HepG2 (cell line): ENCODE measurements around the gene BRD3. TPM values are rescaled to one million over a fixed set of nuclear protein-coding genes. Genes with fewer than 3 reads are reported as not detected.

Experiments
- EHMT2 ChIP-seq: fragments of 200-600 bp; sonication (generic); IDR thresholded peaks from 2 replicates; pipeline ENCODE4 v1.7.0; 2017; ENCODE audit warnings: antibody characterized with exemption, low read depth, low read length, borderline replicate concordance
- GATAD2A ChIP-seq: IDR thresholded peaks from 2 replicates; pipeline ENCODE4 v1.6.1; 2016
- MED8 ChIP-seq: sonication (generic); formaldehyde crosslinking; IDR thresholded peaks from 2 replicates; pipeline ENCODE4 v1.8.1; 2023; ENCODE audit warnings: mild to moderate bottlenecking, missing genetic modification reagents; ENCODE audit not compliant: insufficient replicate concordance
- NONO ChIP-seq, 2 experiments: fragments of 450-650 bp in 1 of 2; sonication (generic) in 1 of 2; formaldehyde crosslinking in 1 of 2; IDR thresholded peaks in 1 of 2; conservative IDR thresholded peaks in 1 of 2; 2 replicates each; pipeline versions ENCODE4 v1.6.1 to v1.8.0; 2017 to 2022; ENCODE audit warnings: mild to moderate bottlenecking in 1 of 2, missing genetic modification reagents in 1 of 2, moderate library complexity in 1 of 2
- ZBED4 ChIP-seq: sonication (generic); formaldehyde crosslinking; IDR thresholded peaks from 2 replicates; pipeline ENCODE4 v1.4.0; 2020; ENCODE audit warnings: missing genetic modification reagents, borderline replicate concordance
- ZNF256 ChIP-seq: sonication (generic); formaldehyde crosslinking; conservative IDR thresholded peaks from 2 replicates; pipeline ENCODE4 v1.4.0; 2020; ENCODE audit warnings: missing genetic modification reagents
- polyA plus RNA-seq, 8 experiments: library from polyadenylated mRNA; depleted of rRNA in 3 of 8; stranded (reverse) in 7 of 8; unstranded in 1 of 8; fragments of >200 nt; fragmentation: Illumina TruSeq in 4 of 8; extraction: Trizol in 4 of 8; gene quantifications; 2 replicates each; pipeline versions ENCODE4 v1.2.1 to v1.2.3, GENCODE V29; 2011 to 2016; ENCODE audit warnings: low read depth in 4 of 8, missing spikeins in 1 of 8, mixed read lengths in 1 of 8; ENCODE audit not compliant: insufficient read depth in 1 of 8
- total RNA-seq, 5 experiments: library from RNA; depleted of rRNA; stranded (reverse); fragments of >200 nt; fragmentation: Illumina TruSeq; extraction: Trizol; gene quantifications; 2 replicates each; pipeline ENCODE4 v1.2.3, GENCODE V29; 2016; ENCODE audit warnings: low read depth in 1 of 5
- TF ChIP-seq, protein P1 (sequence below): sonication (generic); formaldehyde crosslinking; IDR thresholded peaks from 2 replicates; pipeline ENCODE4 v1.8.1; 2022; ENCODE audit warnings: low read depth, mild to moderate bottlenecking, missing genetic modification reagents
- TF ChIP-seq, protein P2 (sequence below): sonication (generic); formaldehyde crosslinking; IDR thresholded peaks from one replicate; pipeline ENCODE4 v1.5.1; 2020; ENCODE audit warnings: mild to moderate bottlenecking, missing genetic modification reagents; ENCODE audit errors: not compliant biosample characterization
- TF ChIP-seq, protein P3 (sequence below): IDR thresholded peaks from 2 replicates; pipeline ENCODE4 v1.6.1; 2012; ENCODE audit warnings: low read length, improper control_type of control experiment

The BRD3 gene
- total and polyA plus RNA-seq, 2 of the 13 experiments (the other 11 are each of a cell fraction or from before 2014, with no cell fraction given) = 5.9 to 12.9 TPM

DNA sequence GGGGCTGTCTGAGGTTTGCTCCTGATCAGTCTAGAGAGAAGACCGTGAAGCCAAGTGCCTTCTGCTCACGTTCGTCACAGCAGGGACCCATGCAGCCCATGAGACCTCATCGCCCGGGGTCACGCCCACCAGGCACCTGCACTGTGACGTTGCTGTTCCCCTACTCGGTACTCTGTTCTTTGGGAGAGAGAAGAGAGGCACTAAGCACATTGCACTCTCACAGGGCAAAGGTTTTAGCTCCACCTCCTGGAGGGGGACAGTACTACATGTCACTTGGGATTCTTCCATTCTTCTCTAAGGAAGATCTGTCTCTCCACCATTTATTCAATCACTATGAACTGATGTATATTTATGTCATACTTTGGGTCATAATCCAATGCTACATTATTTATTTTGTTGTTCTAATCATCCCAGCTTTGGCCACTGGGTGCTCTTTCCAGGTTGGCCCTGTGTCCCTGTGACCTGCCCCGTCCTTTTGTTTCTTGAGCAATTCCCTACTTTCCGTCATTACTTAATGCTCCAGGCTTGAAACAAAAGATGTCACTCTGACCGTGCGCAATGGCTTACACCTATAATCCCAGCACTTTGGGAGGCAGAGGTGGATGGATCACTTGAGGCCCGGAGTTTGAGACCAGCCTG lies 31.4 kb upstream of the BRD3 start (continued):
- TF ChIP-seq, protein P1, sequence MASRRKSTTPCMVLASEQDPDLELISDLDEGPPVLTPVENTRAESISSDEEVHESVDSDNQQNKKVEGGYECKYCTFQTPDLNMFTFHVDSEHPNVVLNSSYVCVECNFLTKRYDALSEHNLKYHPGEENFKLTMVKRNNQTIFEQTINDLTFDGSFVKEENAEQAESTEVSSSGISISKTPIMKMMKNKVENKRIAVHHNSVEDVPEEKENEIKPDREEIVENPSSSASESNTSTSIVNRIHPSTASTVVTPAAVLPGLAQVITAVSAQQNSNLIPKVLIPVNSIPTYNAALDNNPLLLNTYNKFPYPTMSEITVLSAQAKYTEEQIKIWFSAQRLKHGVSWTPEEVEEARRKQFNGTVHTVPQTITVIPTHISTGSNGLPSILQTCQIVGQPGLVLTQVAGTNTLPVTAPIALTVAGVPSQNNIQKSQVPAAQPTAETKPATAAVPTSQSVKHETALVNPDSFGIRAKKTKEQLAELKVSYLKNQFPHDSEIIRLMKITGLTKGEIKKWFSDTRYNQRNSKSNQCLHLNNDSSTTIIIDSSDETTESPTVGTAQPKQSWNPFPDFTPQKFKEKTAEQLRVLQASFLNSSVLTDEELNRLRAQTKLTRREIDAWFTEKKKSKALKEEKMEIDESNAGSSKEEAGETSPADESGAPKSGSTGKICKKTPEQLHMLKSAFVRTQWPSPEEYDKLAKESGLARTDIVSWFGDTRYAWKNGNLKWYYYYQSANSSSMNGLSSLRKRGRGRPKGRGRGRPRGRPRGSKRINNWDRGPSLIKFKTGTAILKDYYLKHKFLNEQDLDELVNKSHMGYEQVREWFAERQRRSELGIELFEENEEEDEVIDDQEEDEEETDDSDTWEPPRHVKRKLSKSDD (CRISPR knock-in tag) = no peak
- TF ChIP-seq NONO (IDR thresholded peaks at IDR 0.05) = no peak
- 0 out of 2 replicates have a peak, but pooled peaks have one; percentile 37 for TF ChIP-seq NONO (CRISPR knock-in tag; conservative IDR thresholded peaks at IDR 0.05)
- TF ChIP-seq, protein P2, sequence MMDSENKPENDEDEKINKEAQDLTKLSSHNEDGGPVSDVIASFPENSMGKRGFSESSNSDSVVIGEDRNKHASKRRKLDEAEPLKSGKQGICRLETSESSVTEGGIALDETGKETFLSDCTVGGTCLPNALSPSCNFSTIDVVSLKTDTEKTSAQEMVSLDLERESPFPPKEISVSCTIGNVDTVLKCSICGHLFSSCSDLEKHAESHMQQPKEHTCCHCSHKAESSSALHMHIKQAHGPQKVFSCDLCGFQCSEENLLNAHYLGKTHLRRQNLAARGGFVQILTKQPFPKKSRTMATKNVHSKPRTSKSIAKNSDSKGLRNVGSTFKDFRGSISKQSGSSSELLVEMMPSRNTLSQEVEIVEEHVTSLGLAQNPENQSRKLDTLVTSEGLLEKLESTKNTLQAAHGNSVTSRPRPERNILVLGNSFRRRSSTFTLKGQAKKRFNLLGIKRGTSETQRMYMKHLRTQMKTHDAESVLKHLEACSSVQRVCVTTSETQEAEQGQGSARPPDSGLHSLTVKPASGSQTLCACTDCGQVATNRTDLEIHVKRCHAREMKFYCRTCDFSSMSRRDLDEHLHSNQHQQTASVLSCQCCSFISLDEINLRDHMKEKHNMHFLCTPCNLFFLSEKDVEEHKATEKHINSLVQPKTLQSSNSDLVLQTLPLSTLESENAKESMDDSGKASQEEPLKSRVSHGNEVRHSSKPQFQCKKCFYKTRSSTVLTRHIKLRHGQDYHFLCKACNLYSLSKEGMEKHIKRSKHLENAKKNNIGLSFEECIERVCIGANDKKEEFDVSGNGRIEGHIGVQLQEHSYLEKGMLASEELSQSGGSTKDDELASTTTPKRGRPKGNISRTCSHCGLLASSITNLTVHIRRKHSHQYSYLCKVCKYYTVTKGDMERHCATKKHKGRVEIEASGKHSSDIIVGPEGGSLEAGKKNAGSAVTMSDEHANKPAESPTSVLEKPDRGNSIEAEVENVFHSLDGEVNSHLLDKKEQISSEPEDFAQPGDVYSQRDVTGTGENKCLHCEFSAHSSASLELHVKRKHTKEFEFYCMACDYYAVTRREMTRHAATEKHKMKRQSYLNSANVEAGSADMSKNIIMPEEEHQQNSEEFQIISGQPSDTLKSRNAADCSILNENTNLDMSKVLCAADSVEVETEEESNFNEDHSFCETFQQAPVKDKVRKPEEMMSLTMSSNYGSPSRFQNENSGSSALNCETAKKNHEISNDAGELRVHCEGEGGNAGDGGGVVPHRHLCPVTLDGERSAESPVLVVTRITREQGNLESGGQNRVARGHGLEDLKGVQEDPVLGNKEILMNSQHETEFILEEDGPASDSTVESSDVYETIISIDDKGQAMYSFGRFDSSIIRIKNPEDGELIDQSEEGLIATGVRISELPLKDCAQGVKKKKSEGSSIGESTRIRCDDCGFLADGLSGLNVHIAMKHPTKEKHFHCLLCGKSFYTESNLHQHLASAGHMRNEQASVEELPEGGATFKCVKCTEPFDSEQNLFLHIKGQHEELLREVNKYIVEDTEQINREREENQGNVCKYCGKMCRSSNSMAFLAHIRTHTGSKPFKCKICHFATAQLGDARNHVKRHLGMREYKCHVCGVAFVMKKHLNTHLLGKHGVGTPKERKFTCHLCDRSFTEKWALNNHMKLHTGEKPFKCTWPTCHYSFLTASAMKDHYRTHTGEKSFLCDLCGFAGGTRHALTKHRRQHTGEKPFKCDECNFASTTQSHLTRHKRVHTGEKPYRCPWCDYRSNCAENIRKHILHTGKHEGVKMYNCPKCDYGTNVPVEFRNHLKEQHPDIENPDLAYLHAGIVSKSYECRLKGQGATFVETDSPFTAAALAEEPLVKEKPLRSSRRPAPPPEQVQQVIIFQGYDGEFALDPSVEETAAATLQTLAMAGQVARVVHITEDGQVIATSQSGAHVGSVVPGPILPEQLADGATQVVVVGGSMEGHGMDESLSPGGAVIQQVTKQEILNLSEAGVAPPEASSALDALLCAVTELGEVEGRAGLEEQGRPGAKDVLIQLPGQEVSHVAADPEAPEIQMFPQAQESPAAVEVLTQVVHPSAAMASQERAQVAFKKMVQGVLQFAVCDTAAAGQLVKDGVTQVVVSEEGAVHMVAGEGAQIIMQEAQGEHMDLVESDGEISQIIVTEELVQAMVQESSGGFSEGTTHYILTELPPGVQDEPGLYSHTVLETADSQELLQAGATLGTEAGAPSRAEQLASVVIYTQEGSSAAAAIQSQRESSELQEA = no peak
- no peak for TF ChIP-seq MED8 (CRISPR knock-in tag)
- 0 out of 2 replicates have a peak, but pooled peaks have one; percentile 19 for TF ChIP-seq GATAD2A
- TF ChIP-seq, protein P3, sequence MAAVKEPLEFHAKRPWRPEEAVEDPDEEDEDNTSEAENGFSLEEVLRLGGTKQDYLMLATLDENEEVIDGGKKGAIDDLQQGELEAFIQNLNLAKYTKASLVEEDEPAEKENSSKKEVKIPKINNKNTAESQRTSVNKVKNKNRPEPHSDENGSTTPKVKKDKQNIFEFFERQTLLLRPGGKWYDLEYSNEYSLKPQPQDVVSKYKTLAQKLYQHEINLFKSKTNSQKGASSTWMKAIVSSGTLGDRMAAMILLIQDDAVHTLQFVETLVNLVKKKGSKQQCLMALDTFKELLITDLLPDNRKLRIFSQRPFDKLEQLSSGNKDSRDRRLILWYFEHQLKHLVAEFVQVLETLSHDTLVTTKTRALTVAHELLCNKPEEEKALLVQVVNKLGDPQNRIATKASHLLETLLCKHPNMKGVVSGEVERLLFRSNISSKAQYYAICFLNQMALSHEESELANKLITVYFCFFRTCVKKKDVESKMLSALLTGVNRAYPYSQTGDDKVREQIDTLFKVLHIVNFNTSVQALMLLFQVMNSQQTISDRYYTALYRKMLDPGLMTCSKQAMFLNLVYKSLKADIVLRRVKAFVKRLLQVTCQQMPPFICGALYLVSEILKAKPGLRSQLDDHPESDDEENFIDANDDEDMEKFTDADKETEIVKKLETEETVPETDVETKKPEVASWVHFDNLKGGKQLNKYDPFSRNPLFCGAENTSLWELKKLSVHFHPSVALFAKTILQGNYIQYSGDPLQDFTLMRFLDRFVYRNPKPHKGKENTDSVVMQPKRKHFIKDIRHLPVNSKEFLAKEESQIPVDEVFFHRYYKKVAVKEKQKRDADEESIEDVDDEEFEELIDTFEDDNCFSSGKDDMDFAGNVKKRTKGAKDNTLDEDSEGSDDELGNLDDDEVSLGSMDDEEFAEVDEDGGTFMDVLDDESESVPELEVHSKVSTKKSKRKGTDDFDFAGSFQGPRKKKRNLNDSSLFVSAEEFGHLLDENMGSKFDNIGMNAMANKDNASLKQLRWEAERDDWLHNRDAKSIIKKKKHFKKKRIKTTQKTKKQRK = no peak
- no peak for TF ChIP-seq EHMT2
- TF ChIP-seq ZBED4 = no peak
- TF ChIP-seq ZNF256 (CRISPR knock-in tag) = no peak
